ENCODE measurements around the gene GALNT1.

Gene GALNT1

DNA sequence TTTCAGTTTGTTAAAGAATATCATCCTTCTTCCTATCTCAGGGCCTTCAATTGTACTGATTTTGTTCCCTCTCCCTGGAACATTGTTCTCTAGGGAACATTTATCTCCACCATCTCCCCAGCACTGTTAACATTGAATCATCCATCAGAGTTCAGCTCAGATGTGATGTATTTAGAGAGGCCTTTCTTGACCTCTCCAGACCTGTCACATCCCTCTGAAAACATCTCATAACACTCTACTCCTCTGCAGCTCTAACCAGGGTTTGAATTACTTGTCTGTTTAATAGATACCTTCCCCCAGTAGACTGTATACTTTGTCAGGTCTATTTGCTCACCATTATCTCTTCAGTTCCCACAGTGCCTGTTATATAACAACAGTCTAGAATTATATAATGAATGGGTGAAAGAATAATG, 98.6 kb downstream of the GALNT1 start:
- no peak for DNase-seq

DNA sequence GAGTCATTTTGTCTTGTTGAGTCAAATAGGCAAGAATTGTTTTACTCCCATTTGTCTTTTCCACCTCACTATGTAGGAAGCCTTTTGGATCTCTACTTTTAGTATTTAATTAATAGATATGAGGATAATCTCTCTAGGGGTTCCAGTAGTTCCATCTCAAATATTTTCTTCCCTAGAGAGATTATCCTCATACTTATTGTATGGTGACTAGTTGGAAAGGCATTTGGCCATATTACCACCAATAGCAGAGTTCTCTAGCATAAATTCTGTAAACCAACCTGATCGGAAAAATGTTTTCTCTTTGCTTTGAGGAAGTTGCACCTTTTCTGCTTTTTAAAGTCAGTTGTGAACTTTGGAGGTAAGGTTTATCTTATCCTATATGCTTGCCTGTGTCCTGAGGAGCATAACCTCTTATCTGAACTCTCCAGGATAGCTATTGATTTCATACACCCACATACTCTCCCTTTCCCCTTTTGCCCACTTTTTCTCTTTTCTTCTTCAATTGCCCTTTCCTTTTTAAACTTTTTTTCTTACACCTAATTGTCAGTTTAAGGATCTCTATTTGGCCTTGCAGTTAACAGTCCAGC, 100.8 kb downstream of the GALNT1 start:
- no peak for DNase-seq

DNA sequence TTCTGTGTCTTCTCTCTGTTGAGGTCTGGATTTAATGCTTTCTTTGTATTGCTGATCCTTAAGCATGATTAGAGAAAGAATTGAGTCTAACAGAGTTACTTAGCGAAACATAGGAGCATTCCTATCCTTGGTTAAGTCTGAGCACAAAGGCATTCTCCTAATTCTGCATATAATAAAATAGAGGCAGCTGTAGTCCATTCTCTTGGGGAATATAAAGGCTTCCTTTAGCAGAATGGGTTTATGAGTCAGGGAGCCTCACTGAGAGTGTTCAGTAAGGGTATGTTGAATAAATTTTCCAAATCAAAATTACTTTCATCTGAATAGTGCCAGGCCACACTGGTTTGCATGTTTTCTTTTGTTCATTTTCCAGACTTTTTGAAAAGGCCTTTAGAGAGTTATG, 101.5 kb downstream of the GALNT1 start:
- no peak for DNase-seq

DNA sequence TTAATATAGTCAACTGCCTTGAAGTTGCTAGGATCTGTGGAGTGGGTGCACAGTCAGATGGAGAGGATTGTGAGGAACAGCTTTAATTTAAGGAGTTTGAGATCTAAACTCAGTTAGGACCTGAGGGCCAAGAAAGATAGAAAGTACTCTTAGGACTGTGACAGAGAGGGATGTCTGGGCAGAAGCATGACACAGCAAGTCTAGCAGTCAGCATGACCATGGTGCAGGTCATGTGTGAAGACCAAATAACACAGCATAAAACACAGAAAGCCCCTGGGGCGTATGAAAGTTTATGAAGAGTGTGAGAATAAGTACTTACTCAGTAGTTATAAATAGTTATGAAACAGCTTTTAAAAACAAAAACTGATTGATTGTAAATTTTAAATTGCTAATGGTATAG, 107.2 kb downstream of the GALNT1 start:
- DNase-seq = no peak

DNA sequence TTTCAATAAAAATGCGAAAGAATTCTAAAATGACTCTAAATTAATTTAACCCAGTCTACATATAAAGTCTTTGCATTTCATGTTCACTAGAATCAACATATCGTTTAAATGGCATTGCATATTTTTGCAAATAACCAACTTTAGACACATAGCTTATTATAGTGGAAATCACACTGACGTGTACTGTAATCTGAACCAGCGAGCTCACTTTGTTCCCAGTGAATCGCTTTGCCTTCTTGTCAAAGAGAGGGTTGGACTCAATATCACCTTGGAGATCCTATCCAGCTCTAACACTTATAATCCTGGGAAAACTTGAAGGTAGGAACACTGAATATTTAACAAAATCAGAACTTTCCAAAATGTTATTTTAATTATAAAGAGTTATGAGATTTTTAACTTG, 108.2 kb downstream of the GALNT1 start:
- DNase-seq = no peak

DNA sequence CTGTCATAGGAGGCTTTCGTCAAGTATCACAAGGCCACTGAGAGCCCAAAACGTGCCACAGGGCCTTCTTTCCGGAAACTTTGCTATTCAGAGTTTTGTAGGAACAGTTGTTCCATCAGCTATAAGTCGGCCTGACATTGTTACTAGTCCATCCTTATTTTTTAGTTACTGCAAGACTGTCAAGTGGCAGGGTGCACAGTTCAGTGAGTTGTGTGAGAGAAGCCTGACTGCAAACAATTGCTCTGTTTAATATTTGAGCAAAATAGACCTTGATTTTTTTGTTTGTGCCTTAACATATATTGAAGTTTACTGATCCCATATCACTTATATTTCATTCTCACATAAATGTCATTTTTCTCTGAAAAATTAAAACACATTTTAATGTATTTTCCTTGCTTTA, 110.1 kb downstream of the GALNT1 start:
- no peak for DNase-seq

DNA sequence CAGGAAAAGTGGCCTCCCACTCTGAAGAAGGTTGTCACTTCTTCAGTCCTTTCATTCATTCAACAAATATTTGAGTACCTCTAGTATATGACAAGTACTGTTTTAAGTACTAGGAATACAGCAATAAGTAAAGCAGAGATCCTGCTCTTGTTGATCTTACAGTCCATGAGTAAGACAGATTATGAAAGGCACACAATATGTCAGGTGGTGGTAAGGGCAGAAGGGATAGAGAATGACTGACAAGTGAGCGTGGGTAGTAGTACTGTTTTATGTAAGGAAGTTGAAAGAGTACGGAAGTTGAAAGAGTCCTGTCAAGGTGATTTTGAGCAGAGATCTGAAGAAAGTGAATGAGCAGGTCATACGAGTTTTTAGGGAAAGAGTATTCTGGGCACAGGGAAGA, 111.3 kb downstream of the GALNT1 start:
- no peak for DNase-seq

DNA sequence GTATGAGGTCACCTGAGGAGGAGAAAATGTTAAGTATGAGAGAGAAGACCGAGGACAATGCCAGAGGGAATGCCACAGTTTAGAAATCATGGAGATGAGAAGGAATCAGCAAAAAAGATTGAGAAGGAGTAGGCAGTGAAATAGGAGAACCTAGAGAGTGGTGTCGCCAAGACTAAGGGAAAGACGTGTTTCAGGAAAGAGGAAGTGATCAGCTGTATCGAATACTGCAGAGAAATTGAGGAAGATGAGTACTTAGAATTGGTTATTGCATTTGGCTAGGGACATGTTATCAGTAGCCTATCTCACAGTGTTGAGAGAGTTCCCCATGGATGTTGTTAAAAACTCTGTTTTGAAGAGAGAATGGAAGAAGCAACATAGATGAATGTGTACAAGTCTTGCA, 112.3 kb downstream of the GALNT1 start:
- no peak for DNase-seq

DNA sequence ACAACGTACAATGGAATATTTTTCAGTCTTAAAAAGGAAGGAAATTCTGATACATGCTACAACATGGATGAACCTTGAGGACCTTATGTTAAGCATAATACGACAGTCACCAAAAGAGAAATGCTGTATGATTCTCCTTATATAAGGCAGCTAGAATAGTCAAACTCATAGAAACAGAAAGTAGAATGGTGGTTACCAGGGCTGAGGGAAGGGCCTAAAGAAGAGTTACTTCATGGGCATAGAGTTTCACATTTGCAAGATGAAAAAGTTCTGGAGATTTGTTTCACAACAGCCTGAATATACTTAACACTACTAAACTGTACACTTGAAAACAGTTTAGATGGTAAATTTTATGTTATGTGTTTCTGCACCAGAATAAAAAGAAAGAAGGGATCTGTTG, 113.3 kb downstream of the GALNT1 start:
- no peak for DNase-seq

DNA sequence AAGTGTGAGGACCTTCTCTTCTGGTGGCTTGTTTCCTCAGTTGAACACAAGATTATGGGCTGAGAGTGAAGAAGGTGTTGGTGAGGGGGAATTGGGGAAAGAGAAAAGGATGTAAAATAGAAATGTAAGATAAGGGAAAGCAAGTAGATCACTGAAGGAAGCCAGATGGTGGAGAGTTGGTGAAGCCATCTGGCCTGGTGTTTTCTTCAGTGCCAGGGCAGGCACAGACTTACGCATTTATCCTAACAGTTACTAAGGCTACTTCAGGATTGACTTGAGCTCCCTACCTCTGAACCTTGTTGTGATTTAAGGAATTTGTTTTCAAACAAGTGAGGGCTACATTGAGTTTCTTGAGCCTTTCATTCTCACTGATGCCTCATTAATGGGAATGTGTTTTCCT, 113.8 kb downstream of the GALNT1 start:
- DNase-seq = no peak

DNA sequence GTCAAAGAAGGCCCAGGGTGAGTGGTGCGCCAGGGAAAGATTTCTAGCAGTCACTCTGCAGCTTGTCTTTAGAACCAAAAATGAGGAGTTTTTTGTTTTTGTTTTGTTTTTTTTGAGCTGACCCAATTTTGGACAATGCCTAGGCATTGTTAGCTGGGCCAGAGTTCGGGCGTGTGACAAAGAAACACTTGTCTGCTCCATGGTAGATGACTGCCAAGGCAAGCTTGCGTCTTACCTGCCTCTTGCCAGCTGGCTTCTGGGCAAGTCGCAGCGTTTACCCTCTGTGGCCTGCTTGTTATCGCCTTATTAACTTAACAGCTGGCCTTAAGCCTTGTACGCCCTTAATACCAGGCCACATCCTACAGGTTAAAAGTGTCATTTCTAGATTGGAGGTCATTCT, 114.3 kb downstream of the GALNT1 start:
- DNase-seq = no peak

DNA sequence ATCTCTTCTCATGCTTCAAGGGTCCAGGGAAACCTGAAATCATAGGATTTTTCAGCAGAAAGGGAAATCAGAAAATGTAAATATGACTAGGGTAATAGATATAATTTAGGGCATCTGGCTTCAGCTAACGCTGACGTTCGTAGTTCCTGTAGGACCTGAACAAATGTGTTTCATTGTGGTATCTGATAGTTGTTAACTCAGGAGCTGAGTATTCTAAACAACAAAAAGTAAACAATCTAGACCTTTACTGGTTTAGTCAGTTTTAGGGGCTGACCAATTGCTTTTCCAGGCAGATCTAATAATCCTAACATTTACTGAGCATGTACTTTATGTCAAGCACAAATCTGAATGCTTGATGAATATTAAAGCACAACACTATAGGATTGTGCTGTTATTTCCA, 114.8 kb downstream of the GALNT1 start:
- DNase-seq = no peak

DNA sequence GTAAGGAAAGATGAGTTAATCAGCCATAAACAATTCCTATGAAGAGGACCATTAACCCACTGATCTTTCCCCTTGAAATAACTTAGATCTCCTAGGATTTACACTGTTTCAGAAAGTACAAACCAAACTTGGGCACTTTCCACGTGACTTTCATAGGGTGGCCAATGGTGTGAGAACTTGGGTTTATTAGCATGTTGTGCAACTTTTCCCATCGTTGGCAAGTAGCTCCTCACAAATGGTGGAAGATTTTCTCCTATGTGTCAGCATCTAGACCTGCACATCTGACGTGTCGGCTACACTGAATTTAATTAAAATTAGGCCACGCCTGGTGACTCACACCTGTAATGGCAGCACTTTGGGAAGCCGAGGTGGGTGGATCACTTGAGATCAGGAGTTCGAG, 116.3 kb downstream of the GALNT1 start:
- no peak for DNase-seq

DNA sequence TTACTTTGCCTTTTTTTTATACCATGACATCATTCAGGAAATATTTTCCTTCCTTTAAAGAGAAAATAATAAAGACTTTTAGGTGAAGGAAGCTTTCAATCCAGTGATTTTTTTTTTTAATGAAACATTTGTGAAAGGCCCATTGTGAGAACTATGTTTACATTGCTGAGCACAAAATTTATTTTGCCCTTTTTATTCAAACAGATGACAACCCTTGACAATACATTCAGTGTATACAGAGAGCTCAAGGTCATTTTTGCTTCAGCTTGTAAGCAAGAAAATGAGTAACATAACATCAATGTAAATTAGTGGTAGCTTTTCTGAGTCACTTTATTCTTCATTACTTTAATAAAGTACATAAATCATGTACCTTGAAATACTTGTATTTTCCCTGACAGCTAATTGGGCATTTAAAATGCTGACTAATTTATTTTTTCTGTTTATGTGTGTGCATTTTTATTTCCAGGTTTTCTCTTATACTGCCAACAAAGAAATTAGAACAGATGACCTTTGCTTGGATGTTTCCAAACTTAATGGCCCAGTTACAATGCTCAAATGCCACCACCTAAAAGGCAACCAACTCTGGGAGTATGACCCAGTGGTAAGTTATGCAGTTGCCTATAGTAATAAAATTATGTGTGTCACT, 121.6 kb downstream of the GALNT1 start:
- DNase-seq = no peak

DNA sequence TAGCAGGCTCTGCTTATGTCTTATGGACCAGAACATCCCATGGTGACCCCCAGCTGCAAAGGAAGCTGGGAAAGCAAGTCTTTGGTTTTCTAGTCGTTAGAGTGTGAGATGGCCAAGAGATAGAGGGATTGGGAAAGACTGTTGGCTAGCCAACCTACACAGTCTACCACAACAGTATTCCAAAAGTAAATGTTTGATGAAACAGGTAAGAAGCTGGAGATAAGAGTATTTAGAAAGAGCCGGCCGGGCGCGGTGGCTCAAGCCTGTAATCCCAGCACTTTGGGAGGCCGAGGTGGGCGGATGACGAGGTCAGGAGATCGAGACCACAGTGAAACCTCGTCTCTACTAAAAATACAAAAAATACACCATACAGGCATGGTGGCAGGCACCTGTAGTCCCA, 124.4 kb downstream of the GALNT1 start:
- no peak for DNase-seq

DNA sequence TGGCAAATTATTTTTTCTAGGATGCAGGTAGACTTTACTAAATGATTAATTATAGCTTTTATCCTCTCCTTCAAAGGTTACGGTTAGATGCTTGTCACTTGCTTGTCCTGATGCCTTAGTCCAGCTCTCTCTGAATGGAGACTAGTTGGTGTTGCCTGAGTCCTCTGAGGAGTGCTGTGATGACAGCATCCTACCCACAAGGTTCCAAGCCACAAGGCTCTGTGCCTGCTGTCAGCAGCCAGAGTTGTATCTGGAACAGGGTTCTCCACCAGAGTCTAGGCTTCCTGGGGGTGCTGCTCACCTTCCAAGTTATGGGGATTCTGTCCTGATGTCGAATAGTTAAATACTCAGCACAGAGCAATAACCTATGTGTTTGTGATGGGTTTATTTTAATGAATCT, 125.7 kb downstream of the GALNT1 start:
- DNase-seq = no peak

DNA sequence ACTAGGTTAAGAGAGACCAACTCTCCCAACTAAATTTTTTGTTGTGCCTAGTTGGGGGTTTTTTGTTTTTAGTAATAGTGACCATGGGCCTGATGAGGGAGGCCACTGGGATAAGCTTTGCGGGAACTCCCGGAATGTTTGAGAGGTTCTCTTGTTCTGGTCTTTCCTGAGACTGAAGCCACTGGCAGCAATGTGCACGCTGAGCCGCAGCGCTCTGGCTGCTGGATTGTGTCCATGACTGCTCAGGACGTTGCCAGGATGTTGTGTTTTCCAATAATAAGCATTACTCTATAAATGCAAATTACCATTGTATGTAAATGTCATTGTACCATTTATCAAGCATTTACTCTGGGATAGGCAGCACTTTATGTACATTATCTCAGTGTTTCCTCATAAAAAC, 126.1 kb downstream of the GALNT1 start:
- DNase-seq = no peak

DNA sequence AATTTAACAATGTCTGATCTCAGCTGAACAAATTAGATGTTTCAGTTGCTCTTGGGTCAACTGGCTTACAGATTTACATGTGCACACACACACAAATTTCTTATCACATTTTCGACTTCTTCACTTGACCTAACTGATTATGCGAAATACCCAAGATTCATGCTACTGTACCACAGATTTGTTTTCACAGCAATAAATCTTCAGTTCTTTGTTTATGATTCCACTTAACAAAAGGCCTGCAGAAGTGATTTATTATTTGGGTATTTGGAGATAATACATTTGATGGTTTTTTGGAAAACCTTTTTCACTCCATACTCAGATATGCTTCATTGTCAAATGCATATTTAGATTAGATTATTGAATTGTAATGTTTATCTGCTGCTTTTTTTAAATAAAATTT, 129.0 kb downstream of the GALNT1 start:
- DNase-seq = no peak

DNA sequence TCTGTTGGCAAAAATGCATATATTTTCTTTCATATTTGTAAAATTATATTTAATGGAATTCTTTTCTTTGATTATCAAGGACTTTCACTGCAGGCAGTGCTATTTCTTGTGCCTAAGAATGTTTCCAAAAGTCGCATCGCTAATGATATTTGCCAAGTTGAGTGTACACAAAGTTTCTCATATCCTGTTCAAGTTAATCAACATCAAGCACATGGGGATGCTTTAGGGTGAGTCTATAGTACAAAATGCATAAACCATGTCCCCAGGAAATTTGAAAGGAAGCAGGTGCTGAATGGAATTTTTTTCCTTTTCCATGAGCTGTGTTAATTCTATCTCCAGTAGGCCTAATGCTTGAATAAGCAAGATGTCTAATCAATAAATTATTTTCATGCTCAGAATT, 129.7 kb downstream of the GALNT1 start:
- DNase-seq = no peak

DNA sequence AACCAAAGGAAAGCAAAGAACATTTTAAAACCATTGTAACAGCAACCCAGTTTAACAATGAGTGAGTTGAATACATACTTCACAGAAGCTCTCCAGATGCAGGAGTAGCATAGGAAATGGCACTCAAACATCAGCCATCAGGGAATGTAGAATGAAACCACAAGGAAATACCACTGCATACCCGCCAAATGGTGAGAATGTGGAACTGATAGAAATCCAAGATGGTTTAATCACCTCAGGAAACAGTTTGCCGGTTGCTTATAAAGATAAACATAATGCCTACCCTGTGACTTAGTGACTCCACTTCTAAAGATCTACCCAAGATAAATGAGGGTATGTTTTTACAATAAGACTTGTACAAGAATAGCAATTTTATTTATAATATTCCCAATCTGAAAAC, 132.0 kb downstream of the GALNT1 start:
- no peak for DNase-seq

DNA sequence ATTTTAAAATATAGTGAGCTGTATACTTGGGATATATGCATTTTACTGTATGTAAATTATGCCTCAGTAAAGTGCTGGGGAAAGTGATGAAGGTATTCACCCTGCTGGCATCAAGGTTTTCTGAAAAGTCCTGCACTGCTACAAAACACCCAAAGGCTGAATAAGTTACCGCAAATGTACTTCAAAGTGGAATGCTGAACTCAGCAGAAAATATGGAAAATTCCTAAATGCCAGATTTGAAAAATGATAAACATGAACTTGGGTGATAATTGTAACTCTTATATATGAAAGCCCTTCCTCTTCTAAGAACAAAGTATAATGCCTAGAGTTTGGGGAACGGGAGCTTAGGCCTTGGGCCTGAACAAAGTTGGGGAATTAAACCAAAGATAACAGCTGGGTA, 133.0 kb downstream of the GALNT1 start:
- DNase-seq = no peak

DNA sequence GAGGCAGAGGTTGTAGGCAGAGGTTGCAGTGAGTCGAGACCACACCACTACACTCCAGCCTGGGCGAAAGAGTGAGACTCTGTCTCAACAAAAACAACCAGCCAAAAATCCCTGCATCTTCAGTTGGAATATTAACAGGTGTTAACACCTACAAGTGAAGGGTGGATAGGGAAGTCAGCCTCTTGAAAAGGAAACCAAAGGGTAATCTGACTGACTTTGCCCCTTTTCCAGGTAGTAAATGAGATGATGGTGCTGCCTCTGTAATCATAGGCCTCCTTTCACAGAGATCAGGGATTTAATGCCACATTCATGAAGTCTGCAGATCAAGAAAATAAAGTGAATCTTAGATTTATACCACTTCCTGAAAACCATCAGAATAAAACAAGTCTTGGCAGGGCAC, 133.6 kb downstream of the GALNT1 start:
- DNase-seq = no peak

DNA sequence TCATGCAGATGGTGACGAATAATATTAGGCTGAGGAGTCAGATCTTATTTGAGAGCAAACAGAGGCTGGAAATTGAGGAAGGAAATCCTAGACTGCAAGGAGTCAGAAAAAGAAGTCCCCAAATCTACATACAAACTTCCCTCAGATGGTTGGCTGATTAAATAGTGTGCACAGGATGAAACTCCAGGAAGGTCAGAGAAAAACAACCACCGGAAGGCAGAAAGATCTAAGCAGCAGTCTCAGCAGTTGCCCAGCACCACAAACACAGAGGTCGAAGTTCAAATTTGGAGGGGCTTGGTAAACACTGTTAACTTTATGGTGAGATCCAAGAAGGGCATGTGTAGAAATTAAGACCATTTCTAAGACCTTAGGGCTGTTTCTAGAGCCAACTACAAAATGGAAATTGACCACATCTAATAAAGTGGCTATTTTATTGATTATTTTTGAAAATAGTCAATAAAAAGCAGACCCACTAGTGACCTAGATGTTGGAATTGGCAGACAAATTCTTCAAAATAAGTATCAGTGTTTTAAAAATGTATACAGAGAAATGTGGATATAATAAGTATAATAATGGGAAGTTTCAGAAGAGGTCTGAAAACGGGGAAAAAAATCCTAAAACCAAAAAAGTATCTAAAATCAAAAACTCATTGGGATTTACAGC, 134.8 kb downstream of the GALNT1 start:
- no peak for DNase-seq

DNA sequence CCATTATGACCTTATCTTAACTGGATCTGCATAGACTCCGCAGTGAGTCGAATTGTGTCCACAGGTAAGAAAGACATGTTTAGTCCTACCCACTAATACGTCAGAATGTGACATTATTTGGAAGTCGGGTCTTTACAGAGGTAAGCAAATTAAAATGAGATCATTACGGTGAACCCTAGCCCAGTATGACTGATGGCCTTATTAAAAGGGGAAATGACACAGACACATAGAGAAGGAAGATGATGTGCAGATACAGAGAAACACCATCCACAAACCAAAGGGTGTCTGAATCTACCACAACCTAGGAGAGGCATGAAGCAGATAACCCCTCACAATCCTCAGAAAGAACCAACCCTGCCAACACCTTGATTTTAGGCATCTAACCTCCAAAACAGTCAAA, 135.6 kb downstream of the GALNT1 start:
- DNase-seq = no peak

Data from CD4-positive, alpha-beta T cell treated with Interleukin-17A for 1 hour (primary cell).